ENCODE results near the gene IGF2BP1.

IGF2BP1 gene

GRCh38 chr17:48970224-48970623 lies 27.0 kb upstream of the IGF2BP1 start:
- Histone ChIP-seq H3K4me3 (replicated peaks; ENCODE audit: insufficient read depth, low read length) (no peak overlapping the region), H3K27ac (replicated peaks) (no peak overlapping the region), H3K27me3 (ENCODE audit: insufficient read depth, poor library complexity, severe bottlenecking) (peaks cover 20% of the 10 kb centered on the region)
- no peak for DNase-seq (ENCODE audit: low read depth in 1 of 2, low spot score in 1 of 2)
- TF ChIP-seq POLR2AphosphoS5 (IDR thresholded peaks at IDR 0.05; ENCODE audit: low read depth) = no peak
- TF ChIP-seq GABPA (IDR thresholded peaks at IDR 0.05; ENCODE audit: low read depth) = no peak
- TF ChIP-seq SPI1 (IDR thresholded peaks at IDR 0.05; ENCODE audit: borderline replicate concordance, low read depth) = no peak
- TF ChIP-seq CTCF (IDR thresholded peaks at IDR 0.05; ENCODE audit: insufficient read depth, low read length) = no peak
- TF ChIP-seq REST (IDR thresholded peaks at IDR 0.05; ENCODE audit: insufficient replicate concordance, low read depth) = no peak

DNA sequence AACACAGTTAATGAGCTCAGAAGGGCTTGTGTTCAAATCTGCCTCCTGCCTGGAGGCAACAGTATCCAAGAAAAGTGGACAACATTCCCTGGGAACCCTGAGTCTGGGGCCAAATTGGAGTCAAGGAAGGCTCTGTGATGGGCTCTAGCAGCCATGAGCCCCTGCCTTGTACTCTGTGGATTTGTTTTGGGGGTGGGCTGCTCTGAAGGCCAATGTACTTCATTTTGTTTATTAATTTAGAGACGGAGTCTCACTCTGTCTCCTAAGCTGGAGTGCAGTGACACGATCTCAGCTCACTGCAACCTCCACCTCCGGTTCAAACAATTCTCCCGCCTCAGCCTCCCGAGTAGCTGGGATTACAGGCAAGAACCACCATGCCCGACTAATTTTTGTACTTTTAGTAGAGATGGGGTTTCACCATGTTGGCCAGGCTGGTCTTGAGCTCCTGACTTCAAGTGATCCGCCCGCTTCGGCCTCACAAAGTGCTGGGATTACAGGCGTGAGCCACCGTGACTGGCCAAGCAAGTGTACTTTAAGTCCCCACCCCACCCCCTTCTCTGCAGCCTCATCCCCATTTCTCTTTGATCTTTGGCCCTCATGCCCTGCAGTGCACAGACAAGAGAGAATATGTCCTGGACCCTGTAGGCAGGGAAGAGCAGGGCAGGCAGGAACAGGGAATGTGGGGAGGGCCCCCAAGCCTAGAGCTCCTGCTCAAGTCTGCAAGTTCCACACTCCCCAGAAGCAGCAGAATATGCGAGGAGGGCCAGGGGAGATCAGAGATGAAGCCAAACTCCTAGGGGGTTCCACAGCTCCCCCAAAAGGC lies 26.1 kb upstream of the IGF2BP1 start:
- no peak overlapping the region for H3K27ac ChIP-seq (replicated peaks)
- H3K4me3 ChIP-seq (replicated peaks; ENCODE audit: insufficient read depth, low read length) = no peak overlapping the region
- no peak for DNase-seq (ENCODE audit: low read depth in 1 of 2, low spot score in 1 of 2)
- no peak for TF ChIP-seq GABPA (IDR thresholded peaks at IDR 0.05; ENCODE audit: low read depth)
- TF ChIP-seq SPI1 (IDR thresholded peaks at IDR 0.05; ENCODE audit: borderline replicate concordance, low read depth) = no peak
- TF ChIP-seq REST (IDR thresholded peaks at IDR 0.05; ENCODE audit: insufficient replicate concordance, low read depth) = no peak
- TF ChIP-seq POLR2AphosphoS5 (IDR thresholded peaks at IDR 0.05; ENCODE audit: low read depth) = no peak
- no peak for TF ChIP-seq CTCF (IDR thresholded peaks at IDR 0.05; ENCODE audit: insufficient read depth, low read length)
- H3K27me3 ChIP-seq (ENCODE audit: insufficient read depth, poor library complexity, severe bottlenecking) = peaks cover 20% of the 10 kb centered on the region

GRCh38 chr17:48972749-48973097 lies 24.5 kb upstream of the IGF2BP1 start:
- H3K4me3 ChIP-seq (replicated peaks; ENCODE audit: insufficient read depth, low read length) = no peak overlapping the region
- TF ChIP-seq REST (IDR thresholded peaks at IDR 0.05; ENCODE audit: insufficient replicate concordance, low read depth) (no peak), POLR2AphosphoS5 (IDR thresholded peaks at IDR 0.05; ENCODE audit: low read depth) (no peak), CTCF (IDR thresholded peaks at IDR 0.05; ENCODE audit: insufficient read depth, low read length) (no peak), GABPA (IDR thresholded peaks at IDR 0.05; ENCODE audit: low read depth) (no peak), SPI1 (IDR thresholded peaks at IDR 0.05; ENCODE audit: borderline replicate concordance, low read depth) (no peak)
- H3K27ac ChIP-seq (replicated peaks) = no peak overlapping the region
- H3K27me3 ChIP-seq (ENCODE audit: insufficient read depth, poor library complexity, severe bottlenecking) = peaks cover 20% of the 10 kb centered on the region
- no peak for DNase-seq (ENCODE audit: low read depth in 1 of 2, low spot score in 1 of 2)

Measured in HL-60 (cell line).